ENCODE data around the gene TNS2.

The TNS2 gene

GRCh38 chr12:53065975-53066931, 16.4 kb downstream of the TNS2 start (continued):
- TF ChIP-seq ZEB2 (tag by site-specific recombination; IDR thresholded peaks at IDR 0.05) (peak; percentile 59), SP7 (tag by site-specific recombination; IDR thresholded peaks at IDR 0.05) (peak; percentile 39; the same call in 1 of the 2 replicates), ZNF302 (tag by site-specific recombination; IDR thresholded peaks at IDR 0.05; ENCODE audit: low read depth) (no peak), ZBTB48 (tag by site-specific recombination; IDR thresholded peaks at IDR 0.05) (peak; percentile 51; the same call in 1 of the 2 replicates), ZNF341 (tag by site-specific recombination; IDR thresholded peaks at IDR 0.05; ENCODE audit: low read depth) (peak; percentile 77), ZSCAN4 (tag by site-specific recombination; IDR thresholded peaks at IDR 0.05) (no peak), ZNF624 (tag by site-specific recombination; IDR thresholded peaks at IDR 0.05) (no peak), ZBTB20 (tag by site-specific recombination; IDR thresholded peaks at IDR 0.05) (peak; percentile 43; the same call in 1 of the 2 replicates), ZNF664 (tag by site-specific recombination; IDR thresholded peaks at IDR 0.05) (no peak), KLF1 (tag by site-specific recombination; IDR thresholded peaks at IDR 0.05) (peak; percentile 92), ZNF555 (tag by site-specific recombination; conservative IDR thresholded peaks at IDR 0.05) (no peak), ZFP41 (tag by site-specific recombination; IDR thresholded peaks at IDR 0.05; ENCODE audit: borderline replicate concordance) (no peak), ZNF2 (tag by site-specific recombination; IDR thresholded peaks at IDR 0.05) (peak; percentile 70; the same call in 1 of the 2 replicates), ZNF629 (tag by site-specific recombination; IDR thresholded peaks at IDR 0.05) (0 out of 2 replicates have a peak, but pooled peaks have one; percentile 17), ZNF488 (tag by site-specific recombination; IDR thresholded peaks at IDR 0.05) (peak; percentile 26; the same call in 1 of the 2 replicates), GLI4 (tag by site-specific recombination; IDR thresholded peaks at IDR 0.05) (no peak), BCL11A (tag by site-specific recombination; IDR thresholded peaks at IDR 0.05; ENCODE audit: low read depth) (no peak), ZFP37 (tag by site-specific recombination; IDR thresholded peaks at IDR 0.05) (peak; percentile 50; the same call in 1 of the 2 replicates), ZNF558 (tag by site-specific recombination; IDR thresholded peaks at IDR 0.05) (no peak), SP2 (tag by site-specific recombination; IDR thresholded peaks at IDR 0.05) (0 out of 2 replicates have a peak, but pooled peaks have one; percentile 9), ZNF560 (tag by site-specific recombination; IDR thresholded peaks at IDR 0.05; ENCODE audit: borderline replicate concordance) (no peak), ZNF792 (tag by site-specific recombination; IDR thresholded peaks at IDR 0.05) (no peak), ZIC2 (tag by site-specific recombination; IDR thresholded peaks at IDR 0.05) (0 out of 2 replicates have a peak, but pooled peaks have one; percentile 14), ZNF335 (tag by site-specific recombination; conservative IDR thresholded peaks at IDR 0.05) (0 out of 2 replicates have a peak, but pooled peaks have one; percentile 30), ZNF600 (tag by site-specific recombination; IDR thresholded peaks at IDR 0.05) (peak; percentile 99), ZNF660 (tag by site-specific recombination; IDR thresholded peaks at IDR 0.05) (peak; percentile 40; the same call in 1 of the 2 replicates), GLIS1 (tag by site-specific recombination; IDR thresholded peaks at IDR 0.05) (0 out of 2 replicates have a peak, but pooled peaks have one; percentile 33), ZBTB17 (tag by site-specific recombination; IDR thresholded peaks at IDR 0.05) (peak; percentile 42; the same call in 1 of the 2 replicates), ZNF391 (tag by site-specific recombination; IDR thresholded peaks at IDR 0.05; ENCODE audit: borderline replicate concordance, low read depth) (0 out of 2 replicates have a peak, but pooled peaks have one; percentile 35), GFI1B (tag by site-specific recombination; IDR thresholded peaks at IDR 0.05) (no peak), GLIS2 (tag by site-specific recombination; IDR thresholded peaks at IDR 0.05) (no peak), IKZF3 (tag by site-specific recombination; IDR thresholded peaks at IDR 0.05) (peak; percentile 97), ZNF112 (tag by site-specific recombination; IDR thresholded peaks at IDR 0.05) (no peak), ZNF366 (tag by site-specific recombination; conservative IDR thresholded peaks at IDR 0.05) (peak; percentile 82), ZNF623 (tag by site-specific recombination; IDR thresholded peaks at IDR 0.05) (no peak), ZNF747 (tag by site-specific recombination; IDR thresholded peaks at IDR 0.05) (no peak), ZNF513 (tag by site-specific recombination; IDR thresholded peaks at IDR 0.05) (peak; percentile 99), ZNF501 (tag by site-specific recombination; IDR thresholded peaks at IDR 0.05) (no peak)
